DMS79 (cell line): Measurements from ENCODE around the gene CHST14.
"Not testable (repeated sequence)": the region's sequence is repeated elsewhere in the genome, so short reads cannot be mapped to it uniquely, and the experiment has no call there.

Experiments used
- DNase-seq: peaks from one replicate; lab custom pipeline; 2025; lab: John Stamatoyannopoulos, UW

The CHST14 gene

DNA sequence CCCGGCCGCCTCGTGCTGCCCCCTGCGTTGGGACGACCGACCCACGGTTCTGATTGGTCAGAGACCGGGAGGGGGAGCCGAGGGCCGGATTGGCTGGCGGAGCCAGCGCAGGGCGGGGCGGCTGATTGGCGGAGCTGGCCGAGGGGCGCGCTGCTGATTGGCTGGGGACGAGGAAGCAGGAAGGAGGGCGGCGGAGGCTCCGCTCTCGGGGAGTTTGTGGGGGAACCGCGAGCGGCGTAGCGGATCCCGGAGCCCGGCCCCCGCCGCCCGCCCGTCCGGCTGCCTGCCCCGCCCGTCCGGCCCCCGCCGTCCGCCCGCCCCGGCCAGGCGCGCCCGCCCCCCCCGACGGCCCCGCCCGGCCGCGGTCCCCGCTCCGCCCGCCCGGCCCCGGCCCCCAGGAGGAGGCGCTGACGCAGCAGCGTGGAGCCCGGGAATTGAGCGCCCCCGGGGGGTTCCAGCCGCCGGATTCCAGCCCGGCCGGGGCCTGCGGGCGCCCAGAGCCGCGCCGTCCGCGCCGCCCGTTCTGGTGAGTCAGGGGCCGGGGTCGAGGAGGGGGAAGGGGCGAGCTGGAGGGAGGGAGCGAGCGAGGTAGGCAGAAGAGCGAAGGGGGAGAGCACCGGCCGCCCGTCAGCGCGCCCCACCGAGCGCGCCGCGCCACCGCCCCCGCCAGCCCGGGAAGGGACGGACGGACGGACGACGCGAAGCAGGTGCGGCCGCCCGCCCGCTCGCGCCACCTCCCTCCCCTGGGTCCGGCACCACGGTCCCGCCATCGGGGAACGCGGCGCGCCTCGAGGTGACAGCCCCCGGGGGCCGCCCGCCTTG lies 29.8 kb upstream of the CHST14 start, which contains the start of gene BAHD1:
Gene BAHD1, plus strand, starts transcription at position 211 of the 822 bp plus-strand sequence. CDS start 17,512 bp downstream, outside the sequence.
- DNase-seq, result peak; percentile 75

DNA sequence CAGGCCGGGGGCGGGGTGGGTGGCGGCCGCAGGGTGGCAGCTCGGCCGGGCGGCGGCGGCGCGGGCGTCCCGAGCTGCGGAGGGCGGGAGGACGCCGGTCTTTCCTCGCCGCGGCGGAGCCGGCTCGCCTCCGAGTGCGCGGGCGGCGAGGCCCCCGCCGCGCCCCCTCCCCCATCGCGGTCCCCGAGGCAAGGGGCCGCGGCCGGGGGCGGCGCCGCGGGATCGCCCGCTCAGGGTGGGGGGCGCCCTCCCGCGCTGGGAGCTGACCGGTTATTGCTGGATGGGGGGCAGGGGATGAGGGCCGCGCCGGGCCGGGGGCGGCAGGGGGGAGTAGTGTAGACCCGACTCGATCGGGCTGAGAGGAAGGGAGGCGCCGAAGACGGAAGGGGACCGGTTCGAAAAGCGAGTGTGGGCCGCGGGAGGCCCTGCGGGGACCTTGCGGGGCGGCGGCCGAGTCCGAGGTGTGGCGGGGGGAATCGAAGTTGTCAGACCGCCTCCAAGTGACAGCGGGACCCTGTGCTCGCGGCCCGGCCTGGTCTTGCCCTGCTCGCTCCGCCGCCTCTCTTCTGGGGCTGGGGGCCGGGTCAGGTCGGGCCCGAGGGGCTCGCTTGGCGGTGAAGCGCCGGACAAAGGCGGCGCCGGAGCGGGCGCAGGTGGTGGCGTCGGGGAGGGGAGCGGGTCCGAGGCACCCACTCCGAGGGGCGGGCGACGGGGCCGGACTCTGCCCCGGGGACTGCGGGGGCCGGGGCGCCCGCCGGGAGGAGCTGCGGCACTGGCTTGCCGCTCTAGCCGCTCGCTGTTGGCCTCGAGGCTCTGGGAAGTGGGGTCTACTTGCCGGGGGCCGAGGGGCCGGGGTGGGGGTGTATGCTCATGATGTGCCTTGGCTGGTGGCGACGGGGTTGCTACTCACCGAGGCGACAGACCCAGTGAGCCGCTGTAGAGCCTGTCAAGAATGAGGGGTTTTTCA lies 28.9 kb upstream of the CHST14 start:
- DNase-seq, result no peak

DNA sequence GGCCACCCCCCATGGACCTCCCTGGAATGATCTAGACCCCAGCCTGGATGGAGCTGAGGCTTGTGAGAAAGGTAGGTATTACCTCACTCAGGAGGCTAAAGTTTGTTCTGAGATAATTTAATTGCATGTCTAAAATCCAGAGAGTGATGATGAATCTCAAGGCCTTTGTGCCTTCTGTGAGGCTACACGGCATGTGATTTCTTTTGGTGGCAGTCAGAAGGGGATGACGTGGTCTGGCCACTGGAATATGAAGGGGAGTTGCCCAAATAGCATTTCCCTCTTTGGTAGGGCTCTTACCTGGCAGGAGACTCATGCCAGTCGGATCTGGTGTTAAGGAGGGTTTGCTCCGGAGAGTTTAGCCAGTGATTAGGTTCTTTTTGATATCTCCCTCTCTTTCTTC lies 27.5 kb upstream of the CHST14 start:
- DNase-seq, result no peak

DNA sequence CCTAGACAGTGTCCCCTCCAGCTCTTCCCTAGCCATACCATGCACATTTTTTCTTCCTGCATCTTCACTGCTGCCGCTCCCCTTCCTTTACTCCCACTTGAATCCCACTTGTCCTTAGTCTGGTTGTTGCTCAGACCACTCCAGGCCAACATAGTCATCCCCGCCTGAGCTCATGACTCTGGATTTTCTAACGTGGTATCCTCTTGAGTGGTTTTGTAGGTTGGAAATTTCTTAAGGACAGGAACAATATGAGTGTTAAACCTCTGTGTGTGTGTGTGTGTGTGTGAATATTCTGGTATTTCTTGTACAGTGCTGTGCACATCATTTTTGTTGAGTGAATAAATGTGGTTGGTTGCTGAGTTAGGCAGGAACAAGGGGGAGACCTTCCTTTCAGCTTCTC lies 26.9 kb upstream of the CHST14 start:
- DNase-seq, result no peak

DNA sequence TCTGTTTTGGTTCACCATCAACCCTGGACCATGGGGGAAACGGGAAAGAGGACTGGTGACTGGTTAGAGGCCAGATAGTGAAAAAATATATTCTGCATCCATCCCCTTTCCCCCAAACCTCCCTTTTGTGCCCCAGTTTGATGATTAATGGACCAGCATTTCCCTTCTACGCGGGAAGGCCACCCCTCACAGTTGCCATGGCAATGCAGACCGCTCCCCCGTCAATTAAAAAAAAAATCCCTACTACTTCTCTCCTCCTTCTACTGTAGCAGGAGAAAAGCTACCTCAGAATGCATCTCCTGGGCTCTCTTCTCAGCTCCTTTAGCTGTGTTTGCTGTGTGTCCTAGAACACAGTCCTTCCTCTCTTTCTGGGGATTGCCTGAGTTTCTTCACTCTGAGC lies 26.0 kb upstream of the CHST14 start:
- DNase-seq, result no peak

DNA sequence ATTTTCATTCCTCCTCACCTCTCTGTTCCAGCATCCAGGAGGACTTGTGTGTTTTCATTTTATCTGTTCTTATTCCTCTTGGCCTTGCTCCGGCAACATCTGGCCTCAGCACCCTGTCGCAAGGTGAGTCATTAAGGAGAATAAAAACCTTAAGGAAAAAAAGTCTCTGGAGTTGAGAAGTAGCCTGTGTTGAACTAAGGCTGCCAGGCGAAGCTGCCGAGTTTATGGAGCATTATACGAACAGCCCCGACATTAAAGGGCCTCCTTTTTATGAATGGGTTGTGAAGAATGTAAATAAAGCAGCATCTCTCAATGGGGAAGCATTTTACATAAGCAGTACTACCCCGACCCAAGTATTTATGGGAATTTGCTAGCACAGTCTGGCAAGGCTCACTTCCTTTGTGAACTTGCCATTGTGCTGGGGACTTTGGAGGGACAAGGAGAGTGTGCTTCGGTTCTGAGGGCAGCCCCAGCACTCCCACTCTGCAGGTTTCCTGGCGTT lies 25.3 kb upstream of the CHST14 start:
- no peak for DNase-seq

DNA sequence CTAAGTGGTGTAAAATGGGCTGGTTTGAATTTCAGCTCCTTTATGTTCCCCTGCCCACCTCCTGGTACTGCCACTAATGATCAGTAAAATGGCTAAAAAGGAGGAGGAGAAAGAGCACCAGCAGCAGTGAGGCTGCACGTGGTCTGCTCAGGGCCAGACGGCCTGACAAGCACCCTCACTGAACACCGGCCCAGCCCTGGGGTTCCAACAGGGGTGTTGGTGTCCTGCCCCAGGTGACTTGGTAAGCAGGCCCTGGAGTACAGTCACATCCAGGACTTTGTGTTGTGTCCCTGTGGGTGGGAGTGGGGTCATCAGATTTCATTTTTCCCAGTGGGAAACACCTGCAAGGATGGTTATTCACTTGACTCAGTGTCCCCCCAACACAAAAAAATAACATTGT lies 24.6 kb upstream of the CHST14 start:
- DNase-seq, result no peak

DNA sequence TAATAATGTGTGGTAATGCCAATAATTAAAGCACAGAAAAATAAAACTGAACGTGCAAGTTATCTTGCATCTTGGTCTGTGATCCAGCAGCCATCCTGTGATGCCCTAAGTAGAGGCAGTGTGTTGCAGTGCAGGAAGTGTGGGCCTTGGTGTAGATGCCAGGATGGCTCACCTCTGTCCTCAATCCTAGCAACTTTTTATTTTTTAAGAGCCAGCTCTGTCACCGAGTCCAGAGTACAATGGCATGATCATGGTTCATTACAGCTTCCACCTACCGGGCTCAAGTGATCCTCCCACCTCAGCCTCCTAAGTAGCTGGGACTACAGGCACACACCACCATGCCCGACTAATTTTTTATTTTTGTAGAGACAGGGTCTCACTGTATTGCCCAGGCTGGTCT lies 22.4 kb upstream of the CHST14 start:
- no peak for DNase-seq

GRCh38 chr15:40449275-40449674 lies 21.5 kb upstream of the CHST14 start:
- DNase-seq, result no peak

- no peak for DNase-seq
These were observed 20.7 kb upstream of the CHST14 start for GRCh38 chr15:40450047-40450446.

GRCh38 chr15:40451527-40452158 lies 19.1 kb upstream of the CHST14 start:
- no peak for DNase-seq

DNA sequence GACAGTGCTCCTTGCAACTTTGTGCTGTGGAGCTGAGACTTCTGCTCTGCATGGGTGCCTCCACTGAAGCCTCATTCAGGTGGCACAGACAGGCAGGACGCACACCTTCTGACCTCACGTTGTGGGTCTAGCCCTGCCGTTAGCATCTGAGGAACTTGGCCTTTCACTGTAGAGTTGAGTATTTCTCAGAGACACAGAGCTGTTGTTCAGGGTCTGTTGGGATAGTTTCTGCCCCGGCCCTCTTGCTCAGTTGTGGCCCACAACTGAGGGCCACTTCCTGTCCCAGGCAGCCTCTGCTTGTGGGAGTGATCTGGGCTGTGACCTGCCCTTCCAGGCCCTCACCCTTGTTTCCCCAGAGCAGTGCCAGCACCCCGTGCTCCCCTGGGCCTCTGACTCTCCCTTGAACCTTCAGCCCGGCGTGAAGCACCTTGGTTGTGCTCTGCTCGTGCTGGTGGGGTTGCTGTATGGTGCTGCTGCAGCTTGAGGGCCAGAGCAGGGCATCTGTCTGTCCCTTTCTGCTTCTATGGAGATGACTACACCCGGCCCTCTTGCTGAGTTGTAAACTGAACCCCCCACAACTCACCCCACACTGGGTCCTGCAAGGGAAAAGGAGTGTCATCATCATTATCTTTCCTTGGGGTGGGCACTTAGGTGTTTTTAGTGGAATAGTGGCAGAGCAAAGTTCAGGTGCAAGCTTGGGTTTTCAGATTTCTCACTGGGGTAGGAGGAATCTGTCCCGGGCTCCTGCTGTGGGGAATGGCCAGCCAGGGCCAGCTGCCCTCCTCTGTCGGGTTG lies 18.3 kb upstream of the CHST14 start:
- no peak for DNase-seq

DNA sequence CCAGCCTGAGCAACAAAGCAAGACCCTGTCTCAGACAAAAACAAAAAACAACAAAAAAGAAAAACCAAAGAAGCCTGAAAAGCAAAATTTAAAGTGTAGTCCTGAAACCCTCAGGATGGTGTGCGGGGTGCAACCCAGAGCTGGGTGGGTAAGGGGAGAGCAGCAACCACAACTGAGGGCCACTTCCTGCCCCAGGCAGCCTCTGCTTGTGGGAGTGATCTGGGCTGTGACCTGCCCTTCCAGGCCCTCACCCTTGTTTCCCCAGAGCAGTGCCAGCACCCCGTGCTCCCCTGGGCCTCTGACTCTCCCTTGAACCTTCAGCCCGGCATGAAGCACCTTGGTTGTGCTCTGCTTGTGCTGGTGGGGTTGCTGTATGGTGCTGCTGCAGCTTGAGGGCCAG lies 16.8 kb upstream of the CHST14 start:
- not testable (repeated sequence) for DNase-seq

- no peak for DNase-seq
These were observed 15.8 kb upstream of the CHST14 start for GRCh38 chr15:40454904-40455391.

DNA sequence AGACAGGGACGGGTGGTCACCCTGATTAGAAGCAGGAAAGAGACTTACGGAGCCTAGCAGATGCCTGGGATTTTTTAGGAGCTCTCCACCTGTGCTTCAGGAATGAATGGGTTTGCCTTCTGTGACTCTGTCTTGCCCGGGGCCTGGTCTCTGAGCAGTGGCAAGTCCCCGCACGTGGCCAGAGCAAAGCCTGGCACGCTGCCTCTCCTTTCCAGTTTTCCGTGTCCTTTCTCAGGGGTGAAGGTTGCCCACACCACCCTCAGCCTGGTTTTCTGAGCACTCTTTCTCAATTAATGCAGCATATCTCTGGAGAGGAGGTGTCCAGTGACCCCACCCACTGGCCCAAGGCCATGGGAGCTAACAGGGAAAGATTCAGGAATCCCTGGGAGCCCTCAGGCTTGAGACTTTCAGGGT lies 14.5 kb upstream of the CHST14 start:
- no peak for DNase-seq

DNA sequence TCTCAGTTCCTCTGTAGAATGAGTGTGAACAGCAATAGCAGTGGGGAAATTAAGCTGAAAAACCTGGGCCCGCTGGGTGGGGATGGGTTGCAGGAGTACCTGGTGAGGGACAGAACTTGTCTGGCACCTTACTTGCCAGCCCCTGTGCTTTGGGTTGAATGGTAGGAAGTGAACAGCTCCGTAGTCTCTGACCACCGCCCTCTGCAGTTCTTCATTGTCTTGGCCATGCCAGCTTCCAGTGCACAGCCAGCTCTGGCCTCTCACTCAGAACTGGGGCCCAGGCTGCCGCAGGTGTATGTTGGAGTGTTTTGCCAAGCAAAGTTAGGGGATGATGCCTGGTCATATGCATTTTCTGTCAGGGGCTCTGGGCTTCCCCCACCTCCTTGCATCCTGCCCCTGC lies 14.0 kb upstream of the CHST14 start:
- no peak for DNase-seq

- no peak for DNase-seq
These were observed 12.1 kb upstream of the CHST14 start for GRCh38 chr15:40458495-40459371.

DNA sequence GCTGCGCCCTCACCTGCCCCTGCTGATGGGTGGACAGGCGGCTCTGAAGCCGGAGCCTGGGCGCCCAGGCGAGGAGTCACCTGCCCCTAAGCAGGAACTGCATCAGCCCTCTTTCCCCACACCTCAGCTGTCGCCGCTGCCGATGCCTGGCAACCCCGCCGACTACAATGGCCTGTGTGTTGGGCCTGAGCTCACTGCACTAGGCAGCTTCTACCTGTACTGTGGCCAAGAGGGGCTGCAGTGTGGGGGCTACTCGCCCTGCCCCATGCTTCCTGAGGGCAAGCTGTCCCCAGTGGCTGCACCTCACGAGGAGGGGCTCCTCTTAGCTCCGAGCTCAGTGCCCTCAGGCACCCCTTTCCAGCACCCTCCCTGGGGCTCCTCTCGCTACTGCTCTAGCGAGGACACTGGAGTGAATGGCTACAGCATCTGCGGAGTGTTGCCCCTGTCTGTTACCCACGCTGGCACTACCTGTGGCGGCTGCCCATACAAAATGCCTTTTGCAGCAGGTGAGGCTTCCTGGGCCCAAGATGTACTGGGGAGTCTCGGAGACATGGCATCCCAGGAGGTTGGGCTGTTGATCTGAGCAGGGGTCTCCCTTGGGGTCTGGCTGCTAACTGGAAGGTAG lies 11.3 kb upstream of the CHST14 start:
- no peak for DNase-seq

- no peak for DNase-seq
These were observed 10.4 kb upstream of the CHST14 start for GRCh38 chr15:40460404-40460803.

GRCh38 chr15:40461958-40462357 lies 8.8 kb upstream of the CHST14 start:
- no peak for DNase-seq
